Motor neuron (in vitro differentiated cells): ENCODE measurements around the gene GPS1. TPM values are rescaled to one million over a fixed set of nuclear protein-coding genes. Genes with fewer than 3 reads are reported as not detected.

Experiments
- ATAC-seq, 8 experiments: fragments of 200-7000 bp; cut with Tn5 transposase; replicated peaks in 6 of 8; 2 replicates each; pipeline ENCODE4 v1.8.0; 2021; ENCODE audit warnings: mild to moderate bottlenecking in 8 of 8, moderate library complexity in 8 of 8
- H3K27ac ChIP-seq, 2 donors: fragments of 250-450 bp; sonication (Bioruptor Pico); 2 replicates each; pipeline ENCODE4 v1.9.0; 2021; ENCODE audit warnings: antibody characterized with exemption in 2 of 2, mild to moderate bottlenecking in 2 of 2, moderate library complexity in 1 of 2
- H3K4me1 ChIP-seq, 2 donors: fragments of 250-450 bp; sonication (Bioruptor Pico); replicated peaks in 1 of 2; 2 replicates each; pipeline ENCODE4 v1.6.1; 2021; ENCODE audit warnings: antibody characterized with exemption in 2 of 2, mild to moderate bottlenecking in 2 of 2, moderate library complexity in 1 of 2
- H3K4me3 ChIP-seq, 5 donors: fragments of 250-450 bp; sonication (Bioruptor Pico); 2 replicates each; pipeline ENCODE4 v1.9.0; 2021; ENCODE audit warnings: antibody characterized with exemption in 5 of 5, mild to moderate bottlenecking in 5 of 5, moderate library complexity in 4 of 5
- WGBS, 10 experiments: fragments of 450-650 bp; shearing (Covaris generic); methylation state at CpG; one replicate each; pipeline ENCODE4 v1.0.0; 2022; 5-methylcytosine and 5-hydroxymethylcytosine counted together
- in situ Hi-C, 9 experiments: fragments of 400-800 bp; cut with MboI; loops; one replicate each; pipeline ENCODE4 v1.15.0; 2021; ENCODE audit warnings: low sequenced_read_pairs in 9 of 9, low pct_unique_long_range_greater_than_20kb in 2 of 9; ENCODE audit not compliant: unreplicated experiment in 9 of 9
- total RNA-seq, 8 experiments: library from RNA; unstranded; fragments of 300-600 nt; gene quantifications; 2 replicates each; pipeline versions ENCODE4 v1.2.3 to v1.2.4, GENCODE V29; 2022

Gene GPS1
- total RNA-seq, 8 experiments from 2014 or later, result 54.6 to 97.9 (median 78.2) TPM

- 0 to 35% (median 9%) methylated on average over 2 to 9 of the region's 80 CpGs; no CpG with 5 or more reads in 4 of the 10 experiments for WGBS, 10 experiments
- ATAC-seq, result peak; percentile 3 to 47 (median 27)
- H3K4me1 ChIP-seq, result peaks cover 37 to 43% of the 10 kb centered on the region in 2 donors
- peak overlapping the region; percentile 53 to 92 (median 75) for H3K4me3 ChIP-seq
- H3K27ac ChIP-seq, result peak overlapping the region; percentile 95 to 97
- in situ Hi-C loops, result no loop called here
Observed at GRCh38 chr17:82098939-82099763, 47.5 kb downstream of the GPS1 start.

GRCh38 chr17:82100502-82101298, 49.0 kb downstream of the GPS1 start:
- in situ Hi-C loops, result no loop called here
- Histone ChIP-seq H3K27ac (no peak overlapping the region), H3K4me3 (no peak overlapping the region), H3K4me1 (peaks cover 46 to 48% of the 10 kb centered on the region in 2 donors)
- ATAC-seq, result no peak
- WGBS, 10 experiments, result 100% methylated on average over 1 of the region's 35 CpGs; no CpG with 5 or more reads in 9 of the 10 experiments

DNA sequence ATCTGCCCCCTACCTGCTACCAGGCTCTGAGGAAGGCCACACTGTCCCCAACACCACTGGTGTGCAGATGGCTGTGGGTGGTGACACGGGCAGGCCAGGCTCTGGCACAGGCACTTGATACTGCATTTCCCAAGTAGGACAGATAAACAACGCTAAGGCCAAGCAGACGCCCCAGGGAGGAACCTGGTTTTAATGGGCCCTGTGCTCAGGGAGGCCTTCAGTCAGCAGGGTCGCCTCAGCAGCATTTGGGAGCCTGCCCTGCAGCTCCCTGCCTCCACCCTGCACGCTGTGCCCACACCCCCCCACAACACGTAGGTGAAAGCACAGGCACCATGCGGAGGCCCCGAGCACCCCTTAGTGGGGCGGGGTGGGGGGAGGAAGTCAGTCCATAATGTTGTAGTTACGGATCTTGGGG, 49.6 kb downstream of the GPS1 start:
- Histone ChIP-seq H3K4me1 (peaks cover 40 to 48% of the 10 kb centered on the region in 2 donors), H3K27ac (no peak overlapping the region), H3K4me3 (no peak overlapping the region)
- no peak for ATAC-seq
- whole genome bisulfite sequencing, 10 experiments, result 74 to 87% (median 80%) methylated on average over 1 to 7 of the region's 10 CpGs; no CpG with 5 or more reads in 7 of the 10 experiments
- in situ Hi-C loops, result no loop called here

DNA sequence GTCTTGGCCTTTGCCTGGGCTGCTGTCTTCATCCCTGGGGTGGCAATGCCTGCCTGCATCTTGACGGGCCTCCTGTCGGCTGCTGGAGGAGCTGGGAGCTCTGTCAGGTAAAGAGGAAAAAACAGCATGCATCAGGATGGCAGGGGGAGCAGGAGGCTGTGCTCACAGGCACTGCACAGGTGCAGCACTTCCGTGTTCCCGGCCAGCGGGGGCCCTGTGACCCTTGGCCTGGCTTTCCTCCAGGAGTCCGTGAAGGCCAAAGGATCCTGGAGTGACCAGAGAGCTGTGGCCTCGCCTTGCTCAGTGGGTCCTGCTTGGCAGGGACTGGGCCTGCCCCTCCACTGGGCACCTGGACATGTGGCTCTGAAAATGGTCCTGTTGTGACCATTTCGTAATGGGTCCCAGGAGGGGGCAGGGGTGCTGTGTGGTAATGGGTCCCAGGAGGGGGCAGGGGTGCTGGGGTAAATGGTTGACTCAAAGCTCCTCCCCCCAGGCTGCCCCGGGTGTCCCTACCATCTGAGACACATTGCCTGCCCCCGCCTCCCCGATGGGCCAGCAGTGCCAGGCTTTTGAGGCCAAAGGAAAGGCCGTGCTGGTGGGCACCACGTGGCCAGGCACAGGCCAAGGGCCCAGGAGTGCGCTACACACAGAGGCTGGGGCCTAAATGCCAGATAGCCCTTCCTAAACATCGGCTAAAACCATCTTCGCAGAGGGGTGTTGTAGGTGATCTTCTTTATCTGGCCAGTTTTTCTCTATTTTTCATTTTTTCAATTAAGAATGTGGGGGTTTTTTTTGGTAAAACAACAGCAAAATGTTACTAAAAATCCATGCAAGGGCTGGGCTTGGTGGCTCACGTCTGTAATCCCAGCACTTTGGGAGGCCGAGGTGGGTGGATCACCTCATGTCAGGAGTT, 50.3 kb downstream of the GPS1 start:
- Histone ChIP-seq H3K4me3 (no peak overlapping the region), H3K4me1 (peaks cover 35 to 47% of the 10 kb centered on the region in 2 donors), H3K27ac (peak overlapping the region in 1 of 2 donors; percentile 75)
- no peak for ATAC-seq
- 20 to 100% (median 80%) methylated on average over 1 to 7 of the region's 18 CpGs; no CpG with 5 or more reads in 4 of the 10 experiments for WGBS, 10 experiments
- in situ Hi-C loops, result no loop called here

- peak in 4 of 8 experiments; percentile 10 to 31 (median 24) for ATAC-seq
- 0 to 58% (median 24%) methylated on average over 1 to 10 of the region's 24 CpGs; no CpG with 5 or more reads in 6 of the 10 experiments for WGBS, 10 experiments
- Histone ChIP-seq H3K4me3 (no peak overlapping the region), H3K4me1 (peaks cover 35 to 47% of the 10 kb centered on the region in 2 donors), H3K27ac (peak overlapping the region; percentile 75 to 87)
- in situ Hi-C loops, result no loop called here
Observed at GRCh38 chr17:82103553-82104451, 52.1 kb downstream of the GPS1 start.

GRCh38 chr17:82104797-82105416, 53.2 kb downstream of the GPS1 start:
- ATAC-seq, result no peak
- peaks cover 27 to 40% of the 10 kb centered on the region in 2 donors for H3K4me1 ChIP-seq
- H3K4me3 ChIP-seq, result no peak overlapping the region
- in situ Hi-C loops, result no loop called here
- H3K27ac ChIP-seq, result peak overlapping the region in 1 of 2 donors; percentile 87
- 40 to 88% (median 80%) methylated on average over 1 to 2 of the region's 11 CpGs; no CpG with 5 or more reads in 7 of the 10 experiments for WGBS, 10 experiments

DNA sequence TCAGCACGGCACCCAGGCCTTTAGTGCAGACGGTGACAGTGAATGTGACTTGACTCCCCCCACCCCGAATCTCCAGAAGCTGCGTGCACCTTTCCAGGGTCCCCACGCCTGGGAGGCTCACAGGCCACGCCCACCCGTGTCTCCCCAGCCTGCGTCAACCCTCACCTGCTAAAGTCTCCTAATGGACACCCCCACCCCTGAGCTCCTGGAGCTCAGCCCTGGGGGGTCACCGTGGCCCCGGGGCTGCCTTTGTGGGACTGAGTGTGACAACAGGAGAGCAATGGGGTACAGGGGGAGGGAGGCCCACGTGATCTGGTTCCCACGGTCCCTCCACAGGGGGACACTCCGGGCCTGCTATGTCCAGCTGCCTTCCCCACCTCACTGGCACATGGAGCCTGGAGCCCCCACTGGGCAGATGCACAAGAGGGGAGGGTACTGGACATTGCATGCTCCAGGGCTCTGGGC, 53.8 kb downstream of the GPS1 start:
- WGBS, 10 experiments, result 86 to 100% methylated on average over 1 to 5 of the region's 13 CpGs; no CpG with 5 or more reads in 8 of the 10 experiments
- Histone ChIP-seq H3K27ac (no peak overlapping the region), H3K4me1 (peaks cover 23 to 38% of the 10 kb centered on the region in 2 donors), H3K4me3 (no peak overlapping the region)
- no peak for ATAC-seq
- in situ Hi-C loops, result no loop called here

DNA sequence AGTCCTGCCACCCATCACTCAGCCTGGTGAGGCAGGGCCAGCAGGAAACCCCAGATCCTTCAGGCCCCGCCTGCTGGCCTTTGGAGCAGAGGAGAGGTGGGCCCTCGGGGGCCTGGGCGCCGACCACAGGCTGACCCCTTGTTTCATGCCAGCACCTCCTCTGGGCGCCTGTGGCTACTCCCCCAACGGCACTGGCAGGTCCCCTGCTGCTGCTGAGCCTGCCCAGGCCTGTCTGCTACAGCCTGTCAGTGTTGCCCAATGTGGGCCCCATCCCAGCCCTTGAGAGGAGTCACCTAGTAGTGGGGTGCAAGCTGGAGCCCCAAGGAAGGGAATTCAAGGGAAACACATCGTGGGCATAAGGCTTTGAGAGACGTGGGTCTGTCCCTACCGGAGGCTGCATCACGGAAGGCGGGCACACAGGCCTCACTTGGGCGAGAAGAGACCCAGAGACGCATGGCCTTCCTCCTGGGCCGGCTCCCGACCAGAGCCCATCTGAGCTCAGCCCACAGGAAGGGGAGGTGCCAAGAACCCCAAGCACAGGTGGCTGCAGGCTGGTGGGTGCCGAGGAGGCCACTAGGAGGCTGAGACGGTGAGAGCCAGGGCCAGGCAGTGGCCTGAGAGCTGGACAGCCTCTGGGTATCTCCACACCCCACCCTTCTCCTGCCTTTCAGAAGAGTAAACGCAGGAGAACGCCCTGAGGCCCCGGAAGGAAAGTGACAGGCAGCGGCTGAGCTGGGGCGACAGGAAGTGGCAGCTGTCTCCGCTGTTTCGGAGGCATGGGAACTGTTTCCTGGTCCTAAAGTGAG, 54.4 kb downstream of the GPS1 start:
- Histone ChIP-seq H3K4me1 (peaks cover 23 to 38% of the 10 kb centered on the region in 2 donors), H3K27ac (peak overlapping the region in 1 of 2 donors; percentile 6), H3K4me3 (no peak overlapping the region)
- in situ Hi-C loops, result no loop called here
- WGBS, 10 experiments, result 40 to 86% (median 64%) methylated on average over 1 to 8 of the region's 24 CpGs; no CpG with 5 or more reads in 6 of the 10 experiments
- peak; percentile 18 to 90 (median 71) for ATAC-seq

DNA sequence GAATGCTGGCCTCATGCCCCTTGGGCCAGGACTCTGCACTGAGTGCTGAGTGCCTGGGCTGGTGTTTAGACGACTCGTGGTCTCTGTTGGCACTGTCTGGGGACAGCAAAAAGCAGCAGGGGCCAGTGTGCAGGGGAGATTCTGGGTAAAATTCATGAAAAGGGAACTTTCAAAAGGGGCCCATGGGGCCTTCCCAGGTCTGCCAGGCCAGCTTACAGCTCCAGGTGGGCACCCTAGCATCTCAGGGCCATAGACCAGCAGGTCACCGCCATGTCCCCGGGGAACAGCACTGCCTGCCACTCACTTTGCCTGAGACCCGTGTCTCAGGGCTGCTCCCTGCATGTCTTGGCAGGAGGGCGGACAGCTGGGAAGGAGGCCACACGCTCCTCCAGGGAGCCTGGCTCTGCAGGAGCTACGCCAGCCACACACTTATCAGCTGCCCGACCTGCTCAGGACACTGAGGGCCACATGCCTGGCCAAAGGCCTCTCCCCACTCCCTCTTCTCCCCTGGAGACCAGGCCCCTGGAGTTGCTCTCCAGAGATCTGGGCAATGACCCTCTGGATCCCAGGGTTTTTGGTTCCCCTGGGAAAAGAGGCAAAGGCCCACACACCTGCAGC, 55.1 kb downstream of the GPS1 start:
- WGBS, 10 experiments, result 14 to 85% (median 45%) methylated on average over 1 to 3 of the region's 9 CpGs; no CpG with 5 or more reads in 6 of the 10 experiments
- no peak overlapping the region for H3K27ac ChIP-seq
- no peak overlapping the region for H3K4me3 ChIP-seq
- in situ Hi-C loops, result no loop called here
- H3K4me1 ChIP-seq, result peaks cover 23 to 38% of the 10 kb centered on the region in 2 donors
- ATAC-seq, result peak in 3 of 8 experiments; percentile 19 to 78 (median 34)
